ENCODE measurements around the gene ANKRD50. TPM values are rescaled to one million over a fixed set of nuclear protein-coding genes. Genes with fewer than 3 reads are reported as not detected.

ANKRD50 gene
- total and polyA plus RNA-seq, 9 donors: 38.0 to 75.7 (median 64.7) TPM

GRCh38 chr4:124686279-124686678, 26.3 kb downstream of the ANKRD50 start:
- no peak overlapping the region for H3K27ac ChIP-seq (ENCODE audit: low read length)
- H3K9me3 ChIP-seq (replicated peaks; ENCODE audit: control insufficient read depth, low read depth, low read length): peaks cover 4% of the 10 kb centered on the region
- WGBS (ENCODE audit: insufficient coverage): 80% methylated on average over 2 of the region's 5 CpGs
- H3K27me3 ChIP-seq (ENCODE audit: control insufficient read depth, insufficient read depth, low read length): no peaks in the 10 kb centered on the region
- H3K36me3 ChIP-seq (ENCODE audit: control insufficient read depth, insufficient read depth, low read length): peaks cover 22% of the 10 kb centered on the region
- H3K4me3 ChIP-seq (ENCODE audit: low read length): no peak overlapping the region
- no peak for DNase-seq
- no peaks in the 10 kb centered on the region for H3K4me1 ChIP-seq (ENCODE audit: control insufficient read depth, insufficient read depth, low read length)

GRCh38 chr4:124685851-124686250, 26.7 kb downstream of the ANKRD50 start:
- Histone ChIP-seq H3K4me1 (ENCODE audit: control insufficient read depth, insufficient read depth, low read length) (no peaks in the 10 kb centered on the region), H3K9me3 (replicated peaks; ENCODE audit: control insufficient read depth, low read depth, low read length) (peaks cover 4% of the 10 kb centered on the region), H3K27me3 (ENCODE audit: control insufficient read depth, insufficient read depth, low read length) (no peaks in the 10 kb centered on the region), H3K36me3 (ENCODE audit: control insufficient read depth, insufficient read depth, low read length) (peaks cover 22% of the 10 kb centered on the region), H3K27ac (ENCODE audit: low read length) (no peak overlapping the region), H3K4me3 (ENCODE audit: low read length) (no peak overlapping the region)
- no peak for DNase-seq

GRCh38 chr4:124684301-124684700, 28.2 kb downstream of the ANKRD50 start:
- no peak for DNase-seq
- Histone ChIP-seq H3K4me1 (ENCODE audit: control insufficient read depth, insufficient read depth, low read length) (no peaks in the 10 kb centered on the region), H3K27me3 (ENCODE audit: control insufficient read depth, insufficient read depth, low read length) (no peaks in the 10 kb centered on the region), H3K27ac (ENCODE audit: low read length) (no peak overlapping the region), H3K36me3 (ENCODE audit: control insufficient read depth, insufficient read depth, low read length) (peaks cover 21% of the 10 kb centered on the region), H3K4me3 (ENCODE audit: low read length) (no peak overlapping the region), H3K9me3 (replicated peaks; ENCODE audit: control insufficient read depth, low read depth, low read length) (peaks cover 4% of the 10 kb centered on the region)
- WGBS (ENCODE audit: insufficient coverage): 89% methylated on average over 1 of the region's 3 CpGs

GRCh38 chr4:124682384-124682783, 30.1 kb downstream of the ANKRD50 start:
- Histone ChIP-seq H3K36me3 (ENCODE audit: control insufficient read depth, insufficient read depth, low read length) (peaks cover 17% of the 10 kb centered on the region), H3K4me1 (ENCODE audit: control insufficient read depth, insufficient read depth, low read length) (no peaks in the 10 kb centered on the region), H3K27ac (ENCODE audit: low read length) (no peak overlapping the region), H3K9me3 (replicated peaks; ENCODE audit: control insufficient read depth, low read depth, low read length) (no peaks in the 10 kb centered on the region), H3K4me3 (ENCODE audit: low read length) (no peak overlapping the region), H3K27me3 (ENCODE audit: control insufficient read depth, insufficient read depth, low read length) (no peaks in the 10 kb centered on the region)
- no peak for DNase-seq
- no CpG with 5 or more reads among the region's 2 CpGs for WGBS (ENCODE audit: insufficient coverage)

- no peak overlapping the region for H3K27ac ChIP-seq (ENCODE audit: low read length)
- H3K4me1 ChIP-seq (ENCODE audit: control insufficient read depth, insufficient read depth, low read length): no peaks in the 10 kb centered on the region
- H3K36me3 ChIP-seq (ENCODE audit: control insufficient read depth, insufficient read depth, low read length): peaks cover 40% of the 10 kb centered on the region
- no peak overlapping the region for H3K4me3 ChIP-seq (ENCODE audit: low read length)
- no peaks in the 10 kb centered on the region for H3K9me3 ChIP-seq (replicated peaks; ENCODE audit: control insufficient read depth, low read depth, low read length)
- H3K27me3 ChIP-seq (ENCODE audit: control insufficient read depth, insufficient read depth, low read length): no peaks in the 10 kb centered on the region
- DNase-seq: no peak
- no CpG with 5 or more reads among the region's 2 CpGs for WGBS (ENCODE audit: insufficient coverage)
Measured at GRCh38 chr4:124666496-124666895, 46.0 kb downstream of the ANKRD50 start.

- H3K4me1 ChIP-seq (ENCODE audit: control insufficient read depth, insufficient read depth, low read length): no peaks in the 10 kb centered on the region
- H3K4me3 ChIP-seq (ENCODE audit: low read length): no peak overlapping the region
- H3K27me3 ChIP-seq (ENCODE audit: control insufficient read depth, insufficient read depth, low read length): no peaks in the 10 kb centered on the region
- H3K27ac ChIP-seq (ENCODE audit: low read length): no peak overlapping the region
- H3K36me3 ChIP-seq (ENCODE audit: control insufficient read depth, insufficient read depth, low read length): peaks cover 2% of the 10 kb centered on the region
- 71% methylated on average over 1 of the region's 1 CpG for WGBS (ENCODE audit: insufficient coverage)
- no peak for DNase-seq
- H3K9me3 ChIP-seq (replicated peaks; ENCODE audit: control insufficient read depth, low read depth, low read length): no peaks in the 10 kb centered on the region
Measured at GRCh38 chr4:124658795-124659194, 53.7 kb downstream of the ANKRD50 start.

GRCh38 chr4:124650614-124651013, 61.9 kb downstream of the ANKRD50 start:
- Histone ChIP-seq H3K27me3 (ENCODE audit: control insufficient read depth, insufficient read depth, low read length) (no peaks in the 10 kb centered on the region), H3K36me3 (ENCODE audit: control insufficient read depth, insufficient read depth, low read length) (peaks cover 12% of the 10 kb centered on the region), H3K27ac (ENCODE audit: low read length) (no peak overlapping the region), H3K4me3 (ENCODE audit: low read length) (no peak overlapping the region), H3K4me1 (ENCODE audit: control insufficient read depth, insufficient read depth, low read length) (no peaks in the 10 kb centered on the region), H3K9me3 (replicated peaks; ENCODE audit: control insufficient read depth, low read depth, low read length) (no peaks in the 10 kb centered on the region)
- DNase-seq: no peak
- 94% methylated on average over 27 of the region's 30 CpGs for WGBS (ENCODE audit: insufficient coverage)

- Histone ChIP-seq H3K36me3 (ENCODE audit: control insufficient read depth, insufficient read depth, low read length) (peaks cover 12% of the 10 kb centered on the region), H3K27ac (ENCODE audit: low read length) (no peak overlapping the region), H3K4me1 (ENCODE audit: control insufficient read depth, insufficient read depth, low read length) (no peaks in the 10 kb centered on the region), H3K27me3 (ENCODE audit: control insufficient read depth, insufficient read depth, low read length) (no peaks in the 10 kb centered on the region), H3K4me3 (ENCODE audit: low read length) (no peak overlapping the region), H3K9me3 (replicated peaks; ENCODE audit: control insufficient read depth, low read depth, low read length) (no peaks in the 10 kb centered on the region)
- WGBS (ENCODE audit: insufficient coverage): 66% methylated on average over 2 of the region's 2 CpGs
- no peak for DNase-seq
Measured at GRCh38 chr4:124647599-124647998, 64.9 kb downstream of the ANKRD50 start.

- Histone ChIP-seq H3K4me1 (ENCODE audit: control insufficient read depth, insufficient read depth, low read length) (no peaks in the 10 kb centered on the region), H3K27me3 (ENCODE audit: control insufficient read depth, insufficient read depth, low read length) (no peaks in the 10 kb centered on the region), H3K9me3 (replicated peaks; ENCODE audit: control insufficient read depth, low read depth, low read length) (no peaks in the 10 kb centered on the region), H3K27ac (ENCODE audit: low read length) (no peak overlapping the region), H3K4me3 (ENCODE audit: low read length) (no peak overlapping the region), H3K36me3 (ENCODE audit: control insufficient read depth, insufficient read depth, low read length) (no peaks in the 10 kb centered on the region)
- 100% methylated on average over 1 of the region's 3 CpGs for WGBS (ENCODE audit: insufficient coverage)
- no peak for DNase-seq
Measured at GRCh38 chr4:124644621-124645020, 67.9 kb downstream of the ANKRD50 start.

GRCh38 chr4:124642846-124643245, 69.7 kb downstream of the ANKRD50 start:
- DNase-seq: no peak
- H3K4me1 ChIP-seq (ENCODE audit: control insufficient read depth, insufficient read depth, low read length): no peaks in the 10 kb centered on the region
- no peaks in the 10 kb centered on the region for H3K27me3 ChIP-seq (ENCODE audit: control insufficient read depth, insufficient read depth, low read length)
- no peak overlapping the region for H3K4me3 ChIP-seq (ENCODE audit: low read length)
- H3K36me3 ChIP-seq (ENCODE audit: control insufficient read depth, insufficient read depth, low read length): no peaks in the 10 kb centered on the region
- H3K9me3 ChIP-seq (replicated peaks; ENCODE audit: control insufficient read depth, low read depth, low read length): no peaks in the 10 kb centered on the region
- 80% methylated on average over 1 of the region's 3 CpGs for WGBS (ENCODE audit: insufficient coverage)
- no peak overlapping the region for H3K27ac ChIP-seq (ENCODE audit: low read length)

- Histone ChIP-seq H3K36me3 (ENCODE audit: control insufficient read depth, insufficient read depth, low read length) (no peaks in the 10 kb centered on the region), H3K4me3 (ENCODE audit: low read length) (no peak overlapping the region), H3K4me1 (ENCODE audit: control insufficient read depth, insufficient read depth, low read length) (no peaks in the 10 kb centered on the region), H3K27me3 (ENCODE audit: control insufficient read depth, insufficient read depth, low read length) (no peaks in the 10 kb centered on the region), H3K27ac (ENCODE audit: low read length) (no peak overlapping the region), H3K9me3 (replicated peaks; ENCODE audit: control insufficient read depth, low read depth, low read length) (no peaks in the 10 kb centered on the region)
- WGBS (ENCODE audit: insufficient coverage): 40% methylated on average over 1 of the region's 4 CpGs
- DNase-seq: peak; percentile 45
Measured at GRCh38 chr4:124641715-124642381, 70.7 kb downstream of the ANKRD50 start.
